RWPE1 (cell line): Measurements from ENCODE around the gene IFT88.
A peak's percentile ranks its signal among the peaks of the same experiment; 100 is the strongest.

ENCODE experiments used
- CTCF ChIA-PET: fragments of 350-600 bp; sonication (Branson Sonifier 250); formaldehyde crosslinking; extraction: SDS; loops from one replicate; lab custom pipeline; 2021; lab: Yijun Ruan, JAX
- POLR2A ChIA-PET: fragments of 400-600 bp; formaldehyde crosslinking; extraction: SDS; loops from one replicate; lab custom pipeline; 2020; ENCODE audit warnings: antibody characterized with exemption; ENCODE audit not compliant: low non-redundant PET; lab: Yijun Ruan, JAX
- DNase-seq: peaks from one replicate; pipeline ENCODE4 v3.0.0; 2012; ENCODE audit warnings: low spot score
- H3K27ac ChIP-seq: fragments of 450-650 bp; 2 replicates; pipeline ENCODE4 v1.5.1; 2017
- CTCF ChIP-seq: fragments of 450-650 bp; conservative IDR thresholded peaks from 2 replicates; pipeline ENCODE4 v1.5.1; 2017; ENCODE audit warnings: low read depth, mild to moderate bottlenecking

IFT88 gene

DNA sequence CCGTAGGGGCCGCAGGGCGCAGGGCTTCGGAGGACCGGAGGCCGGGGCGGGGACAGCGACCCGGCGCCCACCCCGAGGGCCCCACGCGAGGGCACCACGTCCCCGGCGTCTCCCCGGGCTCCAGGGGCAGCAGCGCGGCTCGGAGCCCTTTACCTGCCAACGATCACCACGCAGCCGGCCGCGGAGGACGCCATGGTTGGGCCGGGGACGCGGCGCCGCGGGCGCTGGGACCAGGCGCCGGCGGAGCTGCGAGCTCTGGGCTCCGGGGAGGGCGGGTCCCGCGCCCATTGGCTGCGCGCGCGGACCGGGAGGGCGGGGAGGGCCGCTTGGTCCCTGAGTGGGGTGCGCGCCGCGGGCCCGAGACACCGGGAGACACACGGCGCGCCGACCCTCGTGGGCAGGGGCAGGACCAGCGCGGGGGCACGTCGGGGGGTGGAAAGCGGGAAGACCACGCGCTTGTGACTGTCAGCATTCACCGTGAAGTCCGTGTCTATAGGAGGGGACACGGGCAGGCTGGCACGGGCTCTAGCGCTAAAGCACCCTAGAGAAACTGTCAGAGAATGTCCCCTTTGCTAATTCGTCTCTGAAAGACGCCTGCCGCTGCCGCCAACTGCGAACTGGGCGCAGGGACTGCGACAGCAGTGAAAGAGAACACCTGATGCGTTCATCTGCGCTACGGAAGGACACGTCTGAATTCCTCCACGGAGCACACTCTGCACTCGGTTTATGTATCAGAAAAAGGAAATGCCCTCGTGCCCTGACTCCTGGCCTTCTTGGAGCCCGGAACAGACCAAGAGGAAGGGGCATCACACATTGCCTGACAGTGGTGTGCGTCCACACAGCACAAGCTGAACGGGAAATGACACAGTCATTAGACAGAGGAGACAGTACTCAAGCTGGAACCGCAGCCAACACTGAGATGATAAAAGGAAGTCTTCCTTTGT, 41.1 kb upstream of the IFT88 start, which contains the start of gene CRYL1:
Gene CRYL1, minus strand, starts transcription at position 257 of the 944 bp plus-strand sequence. Its CDS starts 63 bp downstream, at position 194.
- ChIA-PET CTCF (interaction anchor here (0.7 kb wide), 1 partner anchor 189 kb away, joined by 3 read pairs; no protein-coding TSS in a partner anchor), POLR2A (interaction anchor here (0.5 kb wide), 1 partner anchor 42 kb away, joined by 4 read pairs; no protein-coding TSS in a partner anchor)
- DNase-seq, result peak; percentile 48
- TF ChIP-seq CTCF, result no peak
- peak within 1 kb of the TSS; percentile 73 for H3K27ac ChIP-seq

GRCh38 chr13:20526664-20527063, 40.3 kb upstream of the IFT88 start:
- DNase-seq, result no peak
- CTCF ChIA-PET, result interaction anchor here (0.7 kb wide), 1 partner anchor 188 kb away, joined by 3 read pairs; no protein-coding TSS in a partner anchor
- POLR2A ChIA-PET, result interaction anchor here (0.5 kb wide), 2 partner anchors 17 to 42 kb away, joined by 3 to 4 read pairs; no protein-coding TSS in a partner anchor
- no peak for TF ChIP-seq CTCF
- no peak overlapping the region; the same call in 1 of the 2 replicates for H3K27ac ChIP-seq

GRCh38 chr13:20528452-20528851, 38.5 kb upstream of the IFT88 start:
- no peak for DNase-seq
- TF ChIP-seq CTCF, result no peak
- no peak overlapping the region for H3K27ac ChIP-seq
- CTCF ChIA-PET, result no interaction called here
- POLR2A ChIA-PET, result no interaction called here

- ChIA-PET CTCF (interaction anchor here (0.6 kb wide), 1 partner anchor 337 kb away, joined by 3 read pairs; no protein-coding TSS in a partner anchor), POLR2A (no interaction called here)
- TF ChIP-seq CTCF, result no peak
- H3K27ac ChIP-seq, result no peak overlapping the region
- no peak for DNase-seq
Measured at GRCh38 chr13:20534038-20534608, 32.8 kb upstream of the IFT88 start.

GRCh38 chr13:20536992-20537391, 30.0 kb upstream of the IFT88 start:
- no peak for TF ChIP-seq CTCF
- DNase-seq, result no peak
- CTCF ChIA-PET, result no interaction called here
- H3K27ac ChIP-seq, result no peak overlapping the region
- POLR2A ChIA-PET, result no interaction called here

GRCh38 chr13:20544201-20544923, 22.6 kb upstream of the IFT88 start:
- no peak overlapping the region for H3K27ac ChIP-seq
- no peak for DNase-seq
- CTCF ChIA-PET, result no interaction called here
- POLR2A ChIA-PET, result no interaction called here
- TF ChIP-seq CTCF, result no peak
